ENCODE data around the gene FOXD4L6.
"Not testable (repeated sequence)": the region's sequence is repeated elsewhere in the genome, so short reads cannot be mapped to it uniquely, and the experiment has no call there.

DNA sequence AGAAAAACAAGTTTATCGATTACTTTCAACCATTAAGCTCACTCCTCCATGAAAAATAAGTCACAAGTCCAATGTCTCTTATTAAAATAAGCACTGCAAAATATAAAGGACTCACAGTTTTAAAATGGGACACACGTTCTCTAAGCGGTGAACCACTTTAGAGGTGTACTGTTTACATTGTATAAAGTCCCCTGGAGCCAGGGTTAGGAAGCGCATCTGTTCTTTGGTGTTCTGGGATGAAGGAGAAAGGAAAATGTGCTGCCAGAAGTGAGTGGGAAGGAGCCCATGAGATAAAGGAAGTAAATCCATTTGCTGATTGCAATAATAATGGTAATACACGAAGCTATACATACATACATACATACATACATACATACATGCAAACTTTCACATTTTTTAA is 40.6 kb downstream of the FOXD4L6 start:
- TF ChIP-seq EZH2 (IDR thresholded peaks at IDR 0.05; ENCODE audit: borderline replicate concordance, control insufficient read depth, low read depth, low read length); HDAC2 (IDR thresholded peaks at IDR 0.05); ZZZ3 (IDR thresholded peaks at IDR 0.05; ENCODE audit: control insufficient read depth, insufficient read length, low read depth); SMC3 (IDR thresholded peaks at IDR 0.05; ENCODE audit: borderline replicate concordance, low read length); BCL11A (IDR thresholded peaks at IDR 0.05; ENCODE audit: low read depth, low read length); CREB1 (IDR thresholded peaks at IDR 0.05; ENCODE audit: low read depth); POLR2A (IDR thresholded peaks at IDR 0.05; ENCODE audit: low read depth, low read length); YY1 (IDR thresholded peaks at IDR 0.05; ENCODE audit: low read depth, low read length); JUNB (IDR thresholded peaks at IDR 0.05); POLR2AphosphoS5 (IDR thresholded peaks at IDR 0.05; ENCODE audit: low read length); SMAD1 (IDR thresholded peaks at IDR 0.05; ENCODE audit: low read depth, partially characterized antibody); NFYA (IDR thresholded peaks at IDR 0.05; ENCODE audit: borderline replicate concordance, low read depth, low read length): not testable (repeated sequence)
- TF ChIP-seq, protein P1, sequence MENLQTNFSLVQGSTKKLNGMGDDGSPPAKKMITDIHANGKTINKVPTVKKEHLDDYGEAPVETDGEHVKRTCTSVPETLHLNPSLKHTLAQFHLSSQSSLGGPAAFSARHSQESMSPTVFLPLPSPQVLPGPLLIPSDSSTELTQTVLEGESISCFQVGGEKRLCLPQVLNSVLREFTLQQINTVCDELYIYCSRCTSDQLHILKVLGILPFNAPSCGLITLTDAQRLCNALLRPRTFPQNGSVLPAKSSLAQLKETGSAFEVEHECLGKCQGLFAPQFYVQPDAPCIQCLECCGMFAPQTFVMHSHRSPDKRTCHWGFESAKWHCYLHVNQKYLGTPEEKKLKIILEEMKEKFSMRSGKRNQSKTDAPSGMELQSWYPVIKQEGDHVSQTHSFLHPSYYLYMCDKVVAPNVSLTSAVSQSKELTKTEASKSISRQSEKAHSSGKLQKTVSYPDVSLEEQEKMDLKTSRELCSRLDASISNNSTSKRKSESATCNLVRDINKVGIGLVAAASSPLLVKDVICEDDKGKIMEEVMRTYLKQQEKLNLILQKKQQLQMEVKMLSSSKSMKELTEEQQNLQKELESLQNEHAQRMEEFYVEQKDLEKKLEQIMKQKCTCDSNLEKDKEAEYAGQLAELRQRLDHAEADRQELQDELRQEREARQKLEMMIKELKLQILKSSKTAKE (IDR thresholded peaks at IDR 0.05; ENCODE audit: low read depth, poor library complexity, severe bottlenecking): not testable (repeated sequence)
- TF ChIP-seq, protein P2, sequence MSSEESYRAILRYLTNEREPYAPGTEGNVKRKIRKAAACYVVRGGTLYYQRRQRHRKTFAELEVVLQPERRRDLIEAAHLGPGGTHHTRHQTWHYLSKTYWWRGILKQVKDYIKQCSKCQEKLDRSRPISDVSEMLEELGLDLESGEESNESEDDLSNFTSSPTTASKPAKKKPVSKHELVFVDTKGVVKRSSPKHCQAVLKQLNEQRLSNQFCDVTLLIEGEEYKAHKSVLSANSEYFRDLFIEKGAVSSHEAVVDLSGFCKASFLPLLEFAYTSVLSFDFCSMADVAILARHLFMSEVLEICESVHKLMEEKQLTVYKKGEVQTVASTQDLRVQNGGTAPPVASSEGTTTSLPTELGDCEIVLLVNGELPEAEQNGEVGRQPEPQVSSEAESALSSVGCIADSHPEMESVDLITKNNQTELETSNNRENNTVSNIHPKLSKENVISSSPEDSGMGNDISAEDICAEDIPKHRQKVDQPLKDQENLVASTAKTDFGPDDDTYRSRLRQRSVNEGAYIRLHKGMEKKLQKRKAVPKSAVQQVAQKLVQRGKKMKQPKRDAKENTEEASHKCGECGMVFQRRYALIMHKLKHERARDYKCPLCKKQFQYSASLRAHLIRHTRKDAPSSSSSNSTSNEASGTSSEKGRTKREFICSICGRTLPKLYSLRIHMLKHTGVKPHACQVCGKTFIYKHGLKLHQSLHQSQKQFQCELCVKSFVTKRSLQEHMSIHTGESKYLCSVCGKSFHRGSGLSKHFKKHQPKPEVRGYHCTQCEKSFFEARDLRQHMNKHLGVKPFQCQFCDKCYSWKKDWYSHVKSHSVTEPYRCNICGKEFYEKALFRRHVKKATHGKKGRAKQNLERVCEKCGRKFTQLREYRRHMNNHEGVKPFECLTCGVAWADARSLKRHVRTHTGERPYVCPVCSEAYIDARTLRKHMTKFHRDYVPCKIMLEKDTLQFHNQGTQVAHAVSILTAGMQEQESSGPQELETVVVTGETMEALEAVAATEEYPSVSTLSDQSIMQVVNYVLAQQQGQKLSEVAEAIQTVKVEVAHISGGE (CRISPR knock-in tag; IDR thresholded peaks at IDR 0.05): not testable (repeated sequence)
